ENCODE data around the gene GNAS.

GNAS gene

DNA sequence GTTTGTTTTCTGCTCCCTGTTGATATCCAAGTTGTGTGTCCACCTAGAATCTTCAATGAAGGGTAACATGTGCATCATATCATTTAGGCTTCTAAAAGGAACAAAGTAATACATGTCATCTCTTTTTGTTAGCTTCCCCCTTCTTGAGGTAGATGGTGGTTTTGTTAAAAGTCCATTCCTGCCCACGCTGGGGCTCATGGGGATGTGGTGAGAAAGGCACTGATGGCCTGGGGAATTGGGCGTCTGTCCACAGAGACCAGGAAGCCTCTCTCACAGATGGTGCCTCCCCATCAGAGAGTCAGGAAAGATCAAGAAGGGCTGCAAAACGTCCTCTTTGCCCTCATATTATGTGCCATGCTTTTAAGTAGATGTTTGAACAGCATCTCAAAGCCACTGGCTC lies 32.5 kb downstream of the GNAS start:
- H3K27ac ChIP-seq = no peak overlapping the region
- TF ChIP-seq, protein P1, sequence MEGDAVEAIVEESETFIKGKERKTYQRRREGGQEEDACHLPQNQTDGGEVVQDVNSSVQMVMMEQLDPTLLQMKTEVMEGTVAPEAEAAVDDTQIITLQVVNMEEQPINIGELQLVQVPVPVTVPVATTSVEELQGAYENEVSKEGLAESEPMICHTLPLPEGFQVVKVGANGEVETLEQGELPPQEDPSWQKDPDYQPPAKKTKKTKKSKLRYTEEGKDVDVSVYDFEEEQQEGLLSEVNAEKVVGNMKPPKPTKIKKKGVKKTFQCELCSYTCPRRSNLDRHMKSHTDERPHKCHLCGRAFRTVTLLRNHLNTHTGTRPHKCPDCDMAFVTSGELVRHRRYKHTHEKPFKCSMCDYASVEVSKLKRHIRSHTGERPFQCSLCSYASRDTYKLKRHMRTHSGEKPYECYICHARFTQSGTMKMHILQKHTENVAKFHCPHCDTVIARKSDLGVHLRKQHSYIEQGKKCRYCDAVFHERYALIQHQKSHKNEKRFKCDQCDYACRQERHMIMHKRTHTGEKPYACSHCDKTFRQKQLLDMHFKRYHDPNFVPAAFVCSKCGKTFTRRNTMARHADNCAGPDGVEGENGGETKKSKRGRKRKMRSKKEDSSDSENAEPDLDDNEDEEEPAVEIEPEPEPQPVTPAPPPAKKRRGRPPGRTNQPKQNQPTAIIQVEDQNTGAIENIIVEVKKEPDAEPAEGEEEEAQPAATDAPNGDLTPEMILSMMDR (conservative IDR thresholded peaks at IDR 0.05) = no peak

DNA sequence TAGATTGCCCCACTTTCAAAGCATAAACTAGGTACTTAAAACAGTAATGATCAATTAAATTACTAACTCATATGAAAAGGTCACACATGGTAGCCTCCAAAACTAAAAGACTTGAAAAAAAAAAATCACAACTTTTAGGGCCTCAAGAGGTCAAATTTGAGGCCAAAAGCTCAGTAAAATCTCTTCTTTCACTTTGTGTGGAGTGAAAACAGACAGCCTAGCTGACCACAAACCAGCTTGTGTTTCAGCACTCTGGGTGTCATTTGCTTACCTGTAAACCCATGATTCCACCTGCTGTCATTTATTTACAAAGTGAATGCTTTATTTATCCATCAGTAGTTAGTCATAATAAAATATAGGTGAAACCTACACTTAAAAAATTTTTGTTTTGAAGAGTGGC lies 34.0 kb downstream of the GNAS start:
- TF ChIP-seq, protein P1 (conservative IDR thresholded peaks at IDR 0.05) = no peak
- H3K27ac ChIP-seq = no peak overlapping the region

DNA sequence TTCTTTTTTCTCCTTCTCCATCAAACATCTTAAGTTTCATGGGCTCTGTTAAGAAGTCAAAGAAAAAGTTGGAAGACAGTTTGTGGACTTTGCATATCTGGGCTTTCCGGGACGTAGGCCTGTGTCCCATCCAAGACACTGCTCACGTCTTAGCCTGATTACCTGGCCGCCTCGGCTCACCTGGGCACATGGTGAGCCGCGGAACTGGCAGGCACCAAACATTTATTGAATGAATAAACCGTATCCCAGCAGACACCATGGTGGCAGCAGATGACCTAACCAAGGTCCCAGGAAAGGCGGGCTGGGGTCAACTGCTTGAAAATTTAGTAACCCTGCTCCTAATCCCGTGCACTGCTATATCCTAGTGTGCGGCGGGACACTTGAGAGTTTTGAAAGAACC lies 35.6 kb downstream of the GNAS start:
- peak overlapping the region; percentile 100 for H3K27ac ChIP-seq
- TF ChIP-seq, protein P1 (conservative IDR thresholded peaks at IDR 0.05) = no peak

DNA sequence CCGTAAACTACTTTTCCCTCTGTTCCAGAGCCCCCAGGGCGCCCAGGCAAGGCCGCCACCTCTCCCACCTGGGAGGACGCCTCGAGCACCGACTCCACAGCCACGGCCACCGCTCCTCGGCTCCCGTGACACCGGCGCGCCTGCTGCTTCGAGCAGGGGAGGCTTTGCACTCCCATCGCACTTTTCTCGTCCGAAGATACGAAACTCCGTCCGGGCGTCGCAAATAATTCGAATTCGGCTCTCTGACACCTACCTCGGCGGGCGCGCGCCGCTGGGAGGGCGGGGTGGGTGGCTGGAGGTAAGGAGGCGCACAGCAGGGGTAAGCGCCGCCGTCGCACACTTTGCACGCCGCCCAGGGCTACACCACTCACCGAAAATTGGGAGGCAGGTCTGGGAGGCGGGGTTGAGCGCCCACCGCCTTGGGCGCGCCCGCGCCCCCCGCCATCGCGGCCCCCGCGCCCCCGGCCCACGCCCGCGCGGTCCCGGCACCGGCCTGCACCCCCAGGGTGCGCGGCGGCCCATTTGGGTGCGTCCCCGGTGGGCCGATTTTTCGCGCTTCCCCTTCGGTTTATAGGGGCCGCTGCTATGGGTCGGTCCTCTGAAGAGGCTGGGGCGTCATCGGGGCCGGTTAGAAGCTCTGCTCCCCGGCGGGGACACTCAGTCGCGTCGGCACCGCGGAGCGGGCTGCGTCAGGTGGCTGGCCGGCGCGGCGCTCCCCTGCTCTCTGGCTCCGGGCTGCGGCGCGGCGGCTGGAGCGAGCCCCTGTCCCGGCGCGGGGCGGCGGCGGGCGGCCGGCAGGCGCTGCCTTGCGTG lies 36.2 kb downstream of the GNAS start:
- TF ChIP-seq, protein P1 (conservative IDR thresholded peaks at IDR 0.05) = no peak
- H3K27ac ChIP-seq = peak overlapping the region; percentile 100

DNA sequence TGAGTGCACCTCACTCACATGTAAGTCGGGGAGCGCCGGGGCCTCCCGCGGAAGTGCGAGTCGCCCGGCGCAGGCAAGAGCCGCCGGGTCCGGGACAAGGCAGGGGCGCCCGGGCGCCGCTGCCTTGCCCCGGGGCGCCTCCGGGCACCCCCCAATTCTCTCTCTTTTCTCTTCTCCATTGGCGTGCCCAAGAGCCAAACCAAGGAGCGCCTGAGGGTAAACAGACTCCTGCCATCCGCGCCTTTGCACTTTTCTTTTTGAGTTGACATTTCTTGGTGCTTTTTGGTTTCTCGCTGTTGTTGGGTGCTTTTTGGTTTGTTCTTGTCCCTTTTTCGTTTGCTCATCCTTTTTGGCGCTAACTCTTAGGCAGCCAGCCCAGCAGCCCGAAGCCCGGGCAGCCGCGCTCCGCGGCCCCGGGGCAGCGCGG lies 36.8 kb downstream of the GNAS start:
- TF ChIP-seq, protein P1 (conservative IDR thresholded peaks at IDR 0.05) = no peak
- peak overlapping the region; percentile 100 for H3K27ac ChIP-seq

DNA sequence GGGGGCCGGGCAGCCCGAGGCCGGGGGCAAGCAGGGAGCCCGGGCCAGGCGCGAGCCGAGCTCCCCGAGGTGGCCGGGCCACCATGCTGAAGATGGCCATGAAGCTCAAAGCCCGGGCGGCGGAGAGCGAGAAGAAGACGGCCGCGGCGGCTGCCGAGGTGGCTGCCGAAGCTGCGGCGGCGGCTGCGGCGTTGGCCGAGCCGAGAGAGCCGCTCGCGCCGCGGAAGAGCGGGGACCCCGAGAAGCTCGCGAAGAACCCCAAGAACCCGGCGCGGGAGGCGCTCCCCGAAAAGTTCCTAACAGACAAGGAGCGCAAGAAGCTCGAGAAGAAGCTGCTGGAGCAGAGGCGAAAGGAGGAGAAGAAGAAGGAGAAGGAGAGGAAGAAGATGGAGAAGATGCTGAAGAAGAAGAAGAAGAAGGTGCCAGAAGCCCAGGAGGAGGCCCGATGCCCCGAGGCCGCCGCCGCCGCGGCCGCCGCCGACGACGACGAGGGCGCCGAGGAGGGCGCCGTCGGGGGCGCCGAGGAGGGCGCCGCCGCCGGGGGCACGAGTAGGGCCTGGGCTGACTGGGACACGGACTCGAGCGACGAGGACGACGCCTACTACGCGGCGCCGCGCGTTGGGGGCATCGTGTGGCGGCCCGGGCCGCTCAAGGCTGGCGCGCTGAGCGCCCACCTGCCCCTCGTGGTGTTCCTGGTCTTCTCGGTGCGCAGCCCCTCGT lies 37.4 kb downstream of the GNAS start:
- peak overlapping the region; percentile 100 for H3K27ac ChIP-seq
- TF ChIP-seq, protein P1 (conservative IDR thresholded peaks at IDR 0.05) = no peak

DNA sequence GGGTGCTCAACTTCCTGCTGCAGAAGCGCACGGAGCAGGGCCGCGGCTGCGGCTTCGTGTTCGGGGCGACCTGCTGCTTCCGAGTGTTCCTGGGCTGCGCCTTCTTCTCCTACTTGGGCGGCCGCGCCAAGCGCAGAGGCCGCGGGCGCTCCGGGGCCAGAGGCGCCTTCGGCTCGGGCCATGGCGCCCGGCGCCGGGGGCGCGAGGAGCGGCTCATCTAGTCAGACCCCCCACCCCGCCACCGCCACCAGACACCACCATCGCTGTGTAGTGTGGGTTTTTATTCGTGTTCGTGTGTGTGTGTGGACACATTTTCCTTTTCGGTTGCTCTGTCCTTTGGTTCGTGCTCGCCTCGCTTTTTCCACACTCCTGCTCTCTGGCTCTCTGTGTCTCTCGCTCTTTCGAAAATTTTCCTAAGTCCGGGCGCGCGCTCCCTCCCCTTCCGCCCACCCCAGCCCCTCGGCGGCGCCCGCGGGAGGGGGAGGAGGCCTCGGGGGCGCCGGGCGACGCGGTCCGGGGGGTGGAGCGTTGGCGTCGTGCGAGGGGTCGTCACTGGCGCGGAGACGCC lies 38.1 kb downstream of the GNAS start:
- TF ChIP-seq, protein P1 (conservative IDR thresholded peaks at IDR 0.05) = no peak
- peak overlapping the region; percentile 100 for H3K27ac ChIP-seq
